OCI-M2 (cell line): ENCODE data around the gene EGFR.

ENCODE experiments used
- DNase-seq: peaks from one replicate; lab custom pipeline; 2025; ENCODE audit not compliant: unreplicated experiment; lab: John Stamatoyannopoulos, UW

Gene EGFR

GRCh38 chr7:55206235-55207029 lies 187.6 kb downstream of the EGFR start:
- DNase-seq, result no peak

- no peak for DNase-seq
Measured at GRCh38 chr7:55207436-55208125, 188.8 kb downstream of the EGFR start.

- no peak for DNase-seq
Measured at GRCh38 chr7:55209366-55209765, 190.5 kb downstream of the EGFR start.

DNA sequence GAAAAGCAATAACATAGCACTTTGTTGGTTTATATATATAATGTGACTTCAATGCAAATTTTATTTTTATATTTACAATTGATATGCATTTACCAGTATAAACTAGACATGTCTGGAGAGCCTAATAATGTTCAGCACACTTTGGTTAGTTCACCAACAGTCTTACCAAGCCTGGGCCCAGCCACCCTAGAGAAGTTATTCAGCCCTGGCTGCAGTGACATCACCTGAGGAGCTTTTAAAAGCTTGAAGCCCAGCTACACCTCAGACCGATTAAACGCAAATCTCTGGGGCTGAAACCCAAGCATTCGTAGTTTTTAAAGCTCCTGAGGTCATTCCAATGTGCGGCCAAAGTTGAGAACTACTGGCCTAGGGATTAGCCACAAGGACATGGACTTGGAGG lies 191.4 kb downstream of the EGFR start:
- DNase-seq, result no peak

GRCh38 chr7:55210716-55211115 lies 191.9 kb downstream of the EGFR start:
- no peak for DNase-seq

DNA sequence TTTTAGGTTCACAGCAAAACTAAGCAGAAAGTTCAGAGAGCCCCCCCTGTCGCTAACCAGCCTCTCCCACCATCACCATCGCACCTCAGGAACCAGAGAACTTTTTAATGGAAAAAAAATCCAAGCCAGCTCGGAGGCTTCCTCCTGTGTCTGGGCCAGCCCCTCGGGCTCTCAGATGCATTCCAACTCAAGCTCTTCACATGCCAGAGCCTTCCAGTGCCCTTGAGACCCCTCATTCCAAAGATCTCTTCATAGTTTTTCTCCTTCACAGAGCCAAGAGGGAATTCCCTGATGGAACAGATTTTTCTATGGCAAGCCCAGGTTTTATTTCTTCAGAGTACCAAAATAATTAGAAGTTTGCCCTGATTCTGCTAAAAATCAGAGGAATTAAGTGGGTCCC lies 192.9 kb downstream of the EGFR start:
- no peak for DNase-seq

DNA sequence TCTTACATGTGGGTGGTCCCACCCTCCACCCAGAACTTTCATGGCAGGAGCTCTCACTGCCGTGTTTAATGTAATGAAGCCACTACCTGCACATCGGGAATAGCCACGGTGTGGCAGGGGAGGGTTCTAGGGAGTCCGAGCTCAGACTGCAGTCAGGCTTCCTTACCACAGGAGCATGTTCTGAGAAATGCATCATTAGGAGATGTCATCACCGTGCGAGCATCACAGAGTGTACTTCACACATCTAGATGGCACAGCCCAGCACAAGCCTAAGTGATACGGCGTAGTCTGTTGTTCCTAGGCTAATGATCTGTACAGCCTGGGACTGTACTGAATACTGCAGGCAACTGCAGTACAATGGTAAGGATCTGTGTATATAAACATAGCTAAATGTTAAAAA lies 193.4 kb downstream of the EGFR start:
- DNase-seq, result no peak

- no peak for DNase-seq
Measured at GRCh38 chr7:55212838-55213237, 194.0 kb downstream of the EGFR start.

DNA sequence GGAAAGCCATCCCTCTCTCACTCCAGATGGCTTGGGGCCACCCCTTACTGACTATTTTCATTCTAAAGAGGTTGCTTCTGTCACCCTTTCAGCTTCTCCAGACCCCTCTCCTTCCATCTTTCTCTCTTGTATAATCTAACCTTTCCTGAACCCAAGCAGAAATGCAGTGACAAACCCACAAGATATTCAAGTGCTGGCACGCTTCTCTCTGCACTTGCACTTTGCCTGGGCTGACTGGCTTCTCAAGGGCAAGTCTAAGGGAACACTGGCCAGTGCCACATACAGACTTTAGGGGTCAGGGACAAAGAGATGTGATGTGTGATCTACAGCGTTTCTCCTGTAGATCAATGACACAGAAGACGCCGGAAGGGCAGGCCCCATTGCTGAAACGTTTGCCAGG lies 195.9 kb downstream of the EGFR start:
- DNase-seq, result no peak

- DNase-seq, result no peak
Measured at GRCh38 chr7:55223023-55223422, 204.2 kb downstream of the EGFR start.

DNA sequence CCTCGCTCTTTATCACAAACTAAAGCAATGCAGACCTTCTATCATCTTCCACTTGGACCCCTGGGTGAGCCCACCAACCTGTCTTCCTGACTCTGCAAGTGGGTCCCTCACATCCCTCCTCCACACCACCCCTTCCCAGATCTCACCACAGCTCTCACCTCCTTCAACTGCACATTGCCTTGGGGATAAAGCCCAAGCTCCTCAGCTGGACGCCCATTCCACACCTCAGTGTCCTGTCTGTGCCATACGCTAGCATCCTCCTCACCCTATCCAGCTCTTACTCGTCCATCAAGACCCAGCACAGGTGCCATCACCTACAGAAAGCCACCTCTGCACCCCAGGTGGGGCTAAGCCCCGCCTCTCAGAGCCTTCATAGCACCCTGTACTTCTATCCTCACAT lies 205.3 kb downstream of the EGFR start:
- no peak for DNase-seq

- DNase-seq, result no peak
Measured at GRCh38 chr7:55224810-55225209, 206.0 kb downstream of the EGFR start.

GRCh38 chr7:55230014-55230413 lies 211.2 kb downstream of the EGFR start:
- no peak for DNase-seq

- DNase-seq, result no peak
Measured at GRCh38 chr7:55231736-55232280, 213.0 kb downstream of the EGFR start.

- no peak for DNase-seq
Measured at GRCh38 chr7:55233001-55233400, 214.2 kb downstream of the EGFR start.

- DNase-seq, result no peak
Measured at GRCh38 chr7:55234408-55234807, 215.6 kb downstream of the EGFR start.

DNA sequence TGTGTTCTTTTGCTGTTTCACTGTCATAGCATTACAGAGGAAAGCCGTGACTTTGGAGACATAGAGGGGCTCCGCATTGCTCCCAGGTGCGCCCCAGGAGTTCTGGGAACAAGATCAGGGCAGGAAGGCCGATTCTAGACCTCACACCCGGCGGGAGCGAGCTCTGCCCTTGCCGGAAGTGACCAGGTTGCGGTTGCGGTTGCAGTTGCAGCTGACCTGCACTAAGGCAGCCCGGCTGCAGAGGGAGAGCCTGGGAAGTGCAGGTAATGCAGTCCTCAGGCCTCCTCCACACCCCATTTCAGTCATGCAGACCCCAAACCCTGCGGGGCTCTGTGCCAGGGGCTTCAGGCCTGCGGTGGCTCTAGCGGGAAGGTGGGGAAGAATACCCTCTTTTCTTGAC lies 216.3 kb downstream of the EGFR start:
- no peak for DNase-seq

DNA sequence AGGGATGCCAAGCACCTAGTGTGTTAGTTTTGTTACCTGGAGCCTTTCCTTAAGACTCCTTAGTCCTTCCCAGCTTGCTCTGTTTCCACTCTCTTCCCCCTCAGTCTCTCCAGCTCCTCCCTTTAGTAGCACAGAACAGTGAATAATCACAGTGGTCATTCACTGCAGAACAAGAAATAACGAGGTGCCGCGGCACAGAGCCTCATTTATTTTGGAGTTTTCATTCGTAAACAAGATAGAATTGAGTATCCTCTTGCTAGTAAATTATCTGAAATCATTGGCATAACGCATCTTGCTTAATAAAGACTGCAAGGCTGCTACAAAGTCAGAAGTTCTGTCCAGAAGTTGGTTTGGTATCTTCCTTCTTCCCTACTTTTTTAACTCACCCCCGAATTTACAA lies 217.0 kb downstream of the EGFR start:
- no peak for DNase-seq

GRCh38 chr7:55236476-55236875 lies 217.7 kb downstream of the EGFR start:
- DNase-seq, result no peak

DNA sequence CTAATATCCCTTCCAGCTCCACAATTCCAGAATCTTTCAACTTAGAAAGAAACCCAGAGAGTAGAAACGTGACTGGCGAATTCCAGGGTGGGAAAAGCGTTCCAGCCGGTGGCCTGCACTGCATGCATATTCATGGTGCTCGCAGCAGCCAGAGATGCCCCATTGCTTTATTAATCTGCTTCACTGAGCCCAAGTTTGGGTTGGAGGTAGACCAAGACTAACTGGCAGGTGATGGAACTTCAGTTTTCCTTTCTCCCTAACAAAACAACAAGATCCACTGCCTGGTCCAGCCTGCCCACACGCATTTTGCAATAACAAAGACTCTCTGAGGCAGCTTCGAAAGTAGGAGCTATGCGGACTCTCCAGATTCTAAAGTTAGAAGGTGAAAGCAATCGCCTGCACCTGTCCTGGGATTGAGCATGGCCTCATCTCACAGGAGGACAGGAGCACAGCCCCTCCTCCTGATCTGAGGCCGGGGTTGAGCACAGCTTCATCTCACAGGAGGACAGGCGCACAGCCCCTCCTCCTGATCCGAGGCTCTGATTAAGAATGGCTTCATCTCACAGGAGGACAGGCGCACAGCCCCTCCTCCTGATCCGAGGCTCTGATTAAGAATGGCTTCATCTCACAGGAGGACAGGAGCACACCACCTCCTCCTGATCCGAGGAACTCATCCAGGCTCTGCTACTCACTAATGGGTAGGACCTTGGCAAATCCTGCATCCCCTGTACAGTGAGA lies 218.5 kb downstream of the EGFR start:
- no peak for DNase-seq

GRCh38 chr7:55239406-55239805 lies 220.6 kb downstream of the EGFR start:
- DNase-seq, result no peak
